HCT116 (cell line): ENCODE data around the gene BAG1. TPM values are rescaled to one million over a fixed set of nuclear protein-coding genes. Genes with fewer than 3 reads are reported as not detected.

ENCODE experiments used
- ATAC-seq: fragments of 200-7000 bp; cut with Tn5 transposase; 2 replicates; pipeline ENCODE4 v1.9.1; 2020; ENCODE audit warnings: mild to moderate bottlenecking, moderate library complexity
- BruUV-seq: library from RNA; stranded (reverse); fragments of 400-500 nt; replicated peaks from 2 replicates; lab custom pipeline; 2021; lab: Mats Ljungman, UMichigan
- CTCF ChIA-PET: fragments of 300-600 bp; sonication (Branson Sonifier 250); formaldehyde crosslinking; loops from one replicate; lab custom pipeline; 2021; ENCODE audit warnings: antibody characterized with exemption; lab: Charles Lee
- POLR2A ChIA-PET: fragments of 300-600, 350-600 bp; sonication (Branson Sonifier 250); formaldehyde crosslinking; loops from one replicate; lab custom pipeline; 2021; ENCODE audit warnings: antibody characterized with exemption; lab: Charles Lee
- RAD21 ChIA-PET, 2 experiments: fragments of 300-600 bp; sonication (Branson Sonifier 250); formaldehyde crosslinking; loops; one replicate each; lab custom pipeline; 2023; ENCODE audit warnings: low total read pairs in 2 of 2; ENCODE audit not compliant: uncharacterized antibody in 2 of 2, unreplicated experiment in 2 of 2, low non-redundant PET in 1 of 2; lab: Charles Lee
- DNase-seq: peaks from one replicate; pipeline ENCODE4 v3.0.0-alpha.2; 2010; ENCODE audit warnings: low read depth, low spot score
- H2AFZ ChIP-seq: fragments of 200-600 bp; shearing (Covaris generic), sonication (generic); 2 replicates; pipeline ENCODE4 v1.6.1; 2017; ENCODE audit warnings: low read depth, mixed run types, mixed read lengths, antibody characterized with exemption, low read length; ENCODE audit not compliant: poor library complexity, severe bottlenecking
- H3K27ac ChIP-seq: 2 replicates; pipeline ENCODE4 v1.5.1; 2012; ENCODE audit warnings: low read depth, low read length
- H3K27me3 ChIP-seq: fragments of 200-600 bp; sonication (generic); 2 replicates; pipeline ENCODE4 v1.6.1; 2016; ENCODE audit warnings: mixed run types, low read length, mixed read lengths; ENCODE audit not compliant: insufficient read depth
- H3K36me3 ChIP-seq, 2 experiments: fragments of 200-500 bp in 1 of 2; fragments of 200-600 bp in 1 of 2; sonication (Bioruptor generic) in 1 of 2; sonication (generic) in 1 of 2; 2 replicates each; pipeline versions ENCODE4 v1.5.1 to v1.6.1; 2014 to 2016; ENCODE audit warnings: low read length in 2 of 2, inconsistent platforms in 1 of 2, mixed read lengths in 1 of 2, mixed run types in 1 of 2; ENCODE audit not compliant: insufficient read depth in 2 of 2, control insufficient read depth in 1 of 2
- H3K4me1 ChIP-seq, 2 experiments: fragments of 200-600 bp in 1 of 2; sonication (generic) in 1 of 2; 2 replicates each; pipeline versions ENCODE4 v1.5.1 to v1.6.1; 2012 to 2017; ENCODE audit warnings: low read length in 2 of 2, inconsistent platforms in 1 of 2, mild to moderate bottlenecking in 1 of 2, mixed read lengths in 1 of 2, mixed run types in 1 of 2, moderate library complexity in 1 of 2; ENCODE audit not compliant: insufficient read depth in 2 of 2, control insufficient read depth in 1 of 2
- H3K4me2 ChIP-seq: fragments of 200-600 bp; sonication (generic); 2 replicates; pipeline ENCODE4 v1.6.1; 2017; ENCODE audit warnings: mixed run types, low read length, mixed read lengths
- H3K4me3 ChIP-seq, 2 experiments: fragments of 200-600 bp in 1 of 2; sonication (generic) in 1 of 2; replicated peaks in 1 of 2; 2 replicates each; pipeline ENCODE4 v1.5.1; 2011 to 2016; ENCODE audit warnings: low read length in 2 of 2, control low read depth in 1 of 2, low read depth in 1 of 2, mild to moderate bottlenecking in 1 of 2, mixed read lengths in 1 of 2, mixed run types in 1 of 2
- H3K79me2 ChIP-seq: fragments of 200-600 bp; sonication (generic); 2 replicates; pipeline ENCODE4 v1.6.1; 2017; ENCODE audit warnings: mild to moderate bottlenecking, mixed run types, low read length, moderate library complexity, mixed read lengths; ENCODE audit not compliant: insufficient read depth
- H3K9ac ChIP-seq: fragments of 200-600 bp; sonication (generic); 2 replicates; pipeline ENCODE4 v1.6.1; 2016; ENCODE audit warnings: low read length, mixed read lengths
- H3K9me2 ChIP-seq: fragments of 200-600 bp; sonication (generic), shearing (Covaris generic); 2 replicates; pipeline ENCODE4 v1.6.1; 2017; ENCODE audit warnings: mixed run types, mild to moderate bottlenecking, moderate library complexity; ENCODE audit not compliant: insufficient read depth
- H3K9me3 ChIP-seq, 2 experiments: fragments of 200-500 bp in 1 of 2; fragments of 200-600 bp in 1 of 2; sonication (Bioruptor generic) in 1 of 2; sonication (generic) in 1 of 2; 2 replicates each; pipeline ENCODE4 v1.6.1; 2014 to 2017; ENCODE audit warnings: low read length in 2 of 2, mixed read lengths in 2 of 2, inconsistent platforms in 1 of 2, low read depth in 1 of 2, mild to moderate bottlenecking in 1 of 2, mixed run types in 1 of 2, moderate library complexity in 1 of 2; ENCODE audit not compliant: control insufficient read depth in 1 of 2, insufficient read depth in 1 of 2
- H4K20me1 ChIP-seq: fragments of 200-600 bp; sonication (generic), shearing (Covaris generic); 2 replicates; pipeline ENCODE4 v1.6.1; 2017; ENCODE audit warnings: mixed run types, mild to moderate bottlenecking, moderate library complexity; ENCODE audit not compliant: insufficient read depth
- CEBPB ChIP-seq: IDR thresholded peaks from 2 replicates; pipeline ENCODE4 v1.6.1; 2012; ENCODE audit warnings: low read depth
- EZH2 ChIP-seq: fragments of 200-600 bp; sonication (generic); IDR thresholded peaks from 2 replicates; pipeline ENCODE4 v1.6.1; 2017; ENCODE audit warnings: antibody characterized with exemption, mixed run types
- JUND ChIP-seq: IDR thresholded peaks from 2 replicates; pipeline ENCODE4 v1.6.1; 2012
- POLR2A ChIP-seq: IDR thresholded peaks from 2 replicates; pipeline ENCODE4 v1.7.0; 2011; ENCODE audit warnings: borderline replicate concordance; ENCODE audit not compliant: insufficient read depth, insufficient read length; ENCODE audit errors: extremely low read depth
- RAD21 ChIP-seq: IDR thresholded peaks from 2 replicates; pipeline ENCODE4 v1.6.1; 2012; ENCODE audit warnings: low read depth, mild to moderate bottlenecking
- SIN3A ChIP-seq: IDR thresholded peaks from 2 replicates; pipeline ENCODE4 v1.6.1; 2012; ENCODE audit warnings: low read depth
- SP1 ChIP-seq: IDR thresholded peaks from 2 replicates; pipeline ENCODE4 v1.6.1; 2012; ENCODE audit warnings: low read depth
- TCF7L2 ChIP-seq: IDR thresholded peaks from 2 replicates; pipeline ENCODE4 v1.7.0; 2011; ENCODE audit warnings: borderline replicate concordance, inconsistent platforms; ENCODE audit not compliant: insufficient read depth, insufficient read length; ENCODE audit errors: extremely low read depth
- YY1 ChIP-seq: IDR thresholded peaks from 2 replicates; pipeline ENCODE4 v1.6.1; 2011; ENCODE audit warnings: low read length, low read depth, moderate library complexity, mild to moderate bottlenecking; ENCODE audit not compliant: insufficient replicate concordance; ENCODE audit errors: extremely low read depth
- ZBTB33 ChIP-seq: IDR thresholded peaks from 2 replicates; pipeline ENCODE4 v1.6.1; 2011; ENCODE audit warnings: mild to moderate bottlenecking, low read length, moderate library complexity; ENCODE audit not compliant: insufficient replicate concordance; ENCODE audit errors: extremely low read depth
- ZNF274 ChIP-seq: fragments of 200-500 bp; sonication (Bioruptor generic); IDR thresholded peaks from 2 replicates; pipeline ENCODE4 v1.6.1; 2014; ENCODE audit warnings: mild to moderate bottlenecking, low read depth, low read length, inconsistent platforms
- intact Hi-C: fragments of 100-400 bp; cut with micrococcal nuclease; formaldehyde crosslinking; loops from 2 replicates; pipeline ENCODE4 v1.10.0; 2022
- total RNA-seq: library from RNA; stranded (reverse); gene quantifications from one replicate; pipeline ENCODE4 v1.2.1, GENCODE V29; 2021; ENCODE audit not compliant: unreplicated experiment
- TF ChIP-seq, protein P1 (sequence below): IDR thresholded peaks from 2 replicates; pipeline ENCODE4 v1.6.1; 2012
- TF ChIP-seq, protein P2 (sequence below): IDR thresholded peaks from 2 replicates; pipeline ENCODE4 v1.6.1; 2012
- TF ChIP-seq, protein P3 (sequence below), 3 experiments: fragments of 200-600 bp in 1 of 3; sonication (generic) in 1 of 3; IDR thresholded peaks in 2 of 3; conservative IDR thresholded peaks in 1 of 3; 2 replicates each; pipeline ENCODE4 v1.5.1; 2012 to 2017; ENCODE audit warnings: low read depth in 2 of 3, low read length in 2 of 3, antibody characterized with exemption in 1 of 3, borderline replicate concordance in 1 of 3, control low read depth in 1 of 3, mild to moderate bottlenecking in 1 of 3, mixed read lengths in 1 of 3, mixed run types in 1 of 3, moderate library complexity in 1 of 3; ENCODE audit not compliant: insufficient read depth in 1 of 3

Gene BAG1
- total RNA-seq, 1 experiment from 2014 or later: 58.2 TPM

DNA sequence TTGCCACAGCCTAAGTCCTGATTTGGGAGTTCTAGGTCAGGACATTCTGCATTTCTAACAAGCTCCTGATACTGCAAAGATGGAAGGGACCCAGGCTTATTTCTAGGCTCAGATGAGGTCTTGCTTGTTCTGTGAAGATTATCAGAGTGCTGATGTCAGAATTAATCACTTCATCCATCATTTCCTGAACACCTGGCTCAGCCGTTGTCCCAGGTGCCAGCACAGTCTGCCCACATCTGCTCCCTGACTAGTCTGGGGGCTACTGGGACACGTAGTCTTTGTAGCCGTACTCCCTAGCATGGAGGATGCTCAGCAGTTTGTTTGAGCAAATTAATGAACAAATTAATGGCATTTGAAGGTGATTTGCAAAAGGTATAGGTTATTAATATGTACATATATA lies 42.5 kb downstream of the BAG1 start:
- Histone ChIP-seq H3K27ac (no peak overlapping the region), H3K36me3 (no peaks in the 10 kb centered on the region), H3K4me1 (peaks cover 0 to 6% of the 10 kb centered on the region in 2 experiments; a peak in 2 of 4 replicates), H3K27me3 (no peaks in the 10 kb centered on the region), H3K79me2 (no peaks in the 10 kb centered on the region), H2AFZ (no peak overlapping the region), H3K9me2 (no peaks in the 10 kb centered on the region), H3K4me2 (no peak overlapping the region), H3K9ac (no peak overlapping the region)
- no peak for DNase-seq
- intact Hi-C loops: loop anchor here (10.0 kb wide), 1 partner anchor 637 kb away; no protein-coding TSS in a partner anchor
- no peak for ATAC-seq
- RAD21 ChIA-PET: no interaction called here
- TF ChIP-seq ZNF274 (no peak), SP1 (no peak), YY1 (no peak), CEBPB (no peak), SIN3A (no peak), ZBTB33 (no peak), EZH2 (no peak)
- TF ChIP-seq, all 23 proteins: peak for 0
- BruUV-seq: no TSS peak
- ChIA-PET POLR2A (no interaction called here), CTCF (no interaction called here)
- H3K9me3 ChIP-seq: no peaks in the 10 kb centered on the region
- H4K20me1 ChIP-seq: no peaks in the 10 kb centered on the region
- no peak overlapping the region for H3K4me3 ChIP-seq

DNA sequence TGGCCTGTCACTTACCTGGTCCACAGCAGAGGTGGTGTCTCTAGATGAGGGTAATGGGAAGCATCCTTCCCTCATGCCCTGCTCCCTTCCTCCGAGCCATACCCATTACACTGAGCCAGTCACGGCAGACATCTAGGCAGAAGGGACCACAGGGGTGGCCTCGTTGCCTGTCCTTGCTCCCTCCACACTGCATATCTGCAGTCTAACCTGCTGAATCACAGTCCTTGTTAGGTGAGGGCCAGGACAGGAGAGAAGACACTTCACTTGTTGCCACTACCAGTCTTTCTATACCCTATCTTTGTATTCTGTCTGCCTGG lies 43.0 kb downstream of the BAG1 start:
- Histone ChIP-seq H3K4me1 (peaks cover 0 to 6% of the 10 kb centered on the region in 2 experiments; a peak in 2 of 4 replicates), H3K79me2 (no peaks in the 10 kb centered on the region), H3K36me3 (no peaks in the 10 kb centered on the region), H4K20me1 (no peaks in the 10 kb centered on the region), H2AFZ (no peak overlapping the region), H3K27ac (no peak overlapping the region), H3K27me3 (no peaks in the 10 kb centered on the region), H3K9me3 (no peaks in the 10 kb centered on the region), H3K9me2 (no peaks in the 10 kb centered on the region), H3K9ac (no peak overlapping the region), H3K4me2 (no peak overlapping the region), H3K4me3 (no peak overlapping the region)
- ChIA-PET CTCF (no interaction called here), POLR2A (no interaction called here), RAD21 (no interaction called here)
- TF ChIP-seq ZNF274 (no peak), POLR2A (no peak), RAD21 (no peak), TCF7L2 (no peak), JUND (no peak), SP1 (no peak), ZBTB33 (no peak), CEBPB (no peak)
- TF ChIP-seq, protein P1, sequence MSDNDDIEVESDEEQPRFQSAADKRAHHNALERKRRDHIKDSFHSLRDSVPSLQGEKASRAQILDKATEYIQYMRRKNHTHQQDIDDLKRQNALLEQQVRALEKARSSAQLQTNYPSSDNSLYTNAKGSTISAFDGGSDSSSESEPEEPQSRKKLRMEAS: no peak
- TF ChIP-seq, protein P2, sequence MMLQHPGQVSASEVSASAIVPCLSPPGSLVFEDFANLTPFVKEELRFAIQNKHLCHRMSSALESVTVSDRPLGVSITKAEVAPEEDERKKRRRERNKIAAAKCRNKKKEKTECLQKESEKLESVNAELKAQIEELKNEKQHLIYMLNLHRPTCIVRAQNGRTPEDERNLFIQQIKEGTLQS: no peak
- TF ChIP-seq, protein P3, sequence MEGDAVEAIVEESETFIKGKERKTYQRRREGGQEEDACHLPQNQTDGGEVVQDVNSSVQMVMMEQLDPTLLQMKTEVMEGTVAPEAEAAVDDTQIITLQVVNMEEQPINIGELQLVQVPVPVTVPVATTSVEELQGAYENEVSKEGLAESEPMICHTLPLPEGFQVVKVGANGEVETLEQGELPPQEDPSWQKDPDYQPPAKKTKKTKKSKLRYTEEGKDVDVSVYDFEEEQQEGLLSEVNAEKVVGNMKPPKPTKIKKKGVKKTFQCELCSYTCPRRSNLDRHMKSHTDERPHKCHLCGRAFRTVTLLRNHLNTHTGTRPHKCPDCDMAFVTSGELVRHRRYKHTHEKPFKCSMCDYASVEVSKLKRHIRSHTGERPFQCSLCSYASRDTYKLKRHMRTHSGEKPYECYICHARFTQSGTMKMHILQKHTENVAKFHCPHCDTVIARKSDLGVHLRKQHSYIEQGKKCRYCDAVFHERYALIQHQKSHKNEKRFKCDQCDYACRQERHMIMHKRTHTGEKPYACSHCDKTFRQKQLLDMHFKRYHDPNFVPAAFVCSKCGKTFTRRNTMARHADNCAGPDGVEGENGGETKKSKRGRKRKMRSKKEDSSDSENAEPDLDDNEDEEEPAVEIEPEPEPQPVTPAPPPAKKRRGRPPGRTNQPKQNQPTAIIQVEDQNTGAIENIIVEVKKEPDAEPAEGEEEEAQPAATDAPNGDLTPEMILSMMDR (IDR thresholded peaks at IDR 0.05 in 2 of 3, conservative IDR thresholded peaks at IDR 0.05 in 1 of 3; ENCODE audit: borderline replicate concordance in 1 of 3, insufficient read depth in 1 of 3, low read depth in 2 of 3, low read length in 2 of 3): no peak
- intact Hi-C loops: loop anchor here (10.0 kb wide), 1 partner anchor 637 kb away; no protein-coding TSS in a partner anchor
- DNase-seq (no peak), ATAC-seq (no peak)
- BruUV-seq: no TSS peak
